HUES64 (cell line): Measurements from ENCODE around the gene KRT40.

Experiments used
- H3K27ac ChIP-seq: 2 replicates; pipeline ENCODE4 v1.7.0; 2013; ENCODE audit warnings: low read depth, low read length, inconsistent platforms
- H3K27me3 ChIP-seq: 2 replicates; pipeline ENCODE4 v1.6.1; 2013; ENCODE audit warnings: mild to moderate bottlenecking, low read length; ENCODE audit not compliant: insufficient read depth
- H3K36me3 ChIP-seq: 2 replicates; pipeline ENCODE4 v1.6.1; 2013; ENCODE audit warnings: mild to moderate bottlenecking, low read length; ENCODE audit not compliant: insufficient read depth
- H3K4me1 ChIP-seq: 2 replicates; pipeline ENCODE4 v1.6.1; 2013; ENCODE audit warnings: mild to moderate bottlenecking, low read length, moderate library complexity; ENCODE audit not compliant: insufficient read depth
- H3K4me3 ChIP-seq: 2 replicates; pipeline ENCODE4 v1.5.1; 2013; ENCODE audit warnings: mild to moderate bottlenecking, low read length, moderate library complexity
- H3K9ac ChIP-seq: 2 replicates; pipeline ENCODE4 v1.6.1; 2013; ENCODE audit warnings: mild to moderate bottlenecking, low read depth, low read length
- H3K9me3 ChIP-seq: 2 replicates; pipeline ENCODE4 v1.6.1; 2013; ENCODE audit warnings: low read depth, low read length; ENCODE audit not compliant: insufficient read depth
- WGBS: fragments of 150-250, 120-280 bp; methylation state at CpG from one replicate; pipeline ENCODE4 v1.1.7; 2013; ENCODE audit warnings: missing lambda C conversion rate; 5-methylcytosine and 5-hydroxymethylcytosine counted together

KRT40 gene

GRCh38 chr17:40996829-40997228, 12.7 kb upstream of the KRT40 start:
- Histone ChIP-seq H3K27me3 (no peaks in the 10 kb centered on the region), H3K9me3 (no peaks in the 10 kb centered on the region), H3K4me3 (no peak overlapping the region), H3K36me3 (no peaks in the 10 kb centered on the region), H3K4me1 (no peaks in the 10 kb centered on the region), H3K9ac (no peak overlapping the region), H3K27ac (no peak overlapping the region)
- 99% methylated on average over 3 of the region's 4 CpGs for WGBS

DNA sequence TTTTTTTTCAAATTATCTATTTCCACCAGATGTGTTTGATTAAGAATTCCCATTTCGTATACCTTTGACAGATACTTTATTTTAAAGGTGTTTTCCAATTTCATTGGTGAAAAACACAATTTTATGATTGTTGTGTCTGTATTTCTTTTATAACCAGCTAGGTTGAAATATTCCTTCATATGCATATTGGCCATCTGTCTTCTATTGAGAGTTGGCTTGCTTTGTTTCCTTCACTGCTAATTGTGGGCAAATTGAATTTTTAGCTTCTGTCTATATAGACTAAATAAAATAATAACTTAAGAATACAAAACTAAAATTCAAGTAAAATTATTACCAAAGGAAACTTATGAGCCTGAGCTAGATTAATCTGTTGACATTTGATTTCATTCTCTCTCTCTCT, 11.0 kb upstream of the KRT40 start:
- no CpG with 5 or more reads among the region's 1 CpG for WGBS
- no peaks in the 10 kb centered on the region; the same call in 1 of the 2 replicates for H3K9me3 ChIP-seq
- H3K9ac ChIP-seq, result no peak overlapping the region
- H3K27me3 ChIP-seq, result no peaks in the 10 kb centered on the region
- H3K4me3 ChIP-seq, result no peak overlapping the region
- no peak overlapping the region for H3K27ac ChIP-seq
- H3K4me1 ChIP-seq, result no peaks in the 10 kb centered on the region
- H3K36me3 ChIP-seq, result no peaks in the 10 kb centered on the region

- Histone ChIP-seq H3K36me3 (no peaks in the 10 kb centered on the region), H3K4me3 (no peak within 1 kb of the TSS), H3K4me1 (no peaks in the 10 kb centered on the region), H3K27me3 (no peaks in the 10 kb centered on the region), H3K9me3 (no peaks in the 10 kb centered on the region; the same call in 1 of the 2 replicates), H3K9ac (no peak within 1 kb of the TSS), H3K27ac (no peak within 1 kb of the TSS)
- WGBS, result 74% methylated on average over 4 of the region's 4 CpGs
These were observed 9.7 kb upstream of the KRT40 start, which contains the start of gene KRTAP3-3 for GRCh38 chr17:40993839-40994238. TSS of gene KRTAP3-3 (minus strand) at chr17:40994164. CDS start at chr17:40994097, 67 bp downstream.

DNA sequence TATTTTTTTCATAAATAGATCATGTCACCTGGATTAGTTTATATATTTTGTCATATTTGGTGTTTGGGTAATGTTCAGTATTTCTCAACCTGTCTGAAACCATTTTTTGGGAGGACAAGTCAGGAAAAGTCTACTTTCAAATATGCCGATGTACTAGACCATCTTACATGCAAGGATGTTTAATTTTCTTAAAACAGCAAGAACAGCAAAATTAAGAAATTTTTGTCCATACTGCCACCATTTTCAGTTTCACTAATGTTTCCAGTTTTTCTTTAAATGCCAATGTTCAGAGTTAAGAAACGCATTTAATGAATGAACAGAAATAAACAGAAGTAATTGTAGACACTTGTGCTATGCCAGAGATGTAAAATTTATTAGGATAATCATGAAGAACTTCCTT, 9.0 kb upstream of the KRT40 start:
- Histone ChIP-seq H3K9ac (no peak overlapping the region), H3K9me3 (no peaks in the 10 kb centered on the region; the same call in 1 of the 2 replicates), H3K27ac (no peak overlapping the region), H3K27me3 (no peaks in the 10 kb centered on the region), H3K4me3 (no peak overlapping the region), H3K4me1 (no peaks in the 10 kb centered on the region), H3K36me3 (no peaks in the 10 kb centered on the region)
- 92% methylated on average over 2 of the region's 2 CpGs for WGBS

DNA sequence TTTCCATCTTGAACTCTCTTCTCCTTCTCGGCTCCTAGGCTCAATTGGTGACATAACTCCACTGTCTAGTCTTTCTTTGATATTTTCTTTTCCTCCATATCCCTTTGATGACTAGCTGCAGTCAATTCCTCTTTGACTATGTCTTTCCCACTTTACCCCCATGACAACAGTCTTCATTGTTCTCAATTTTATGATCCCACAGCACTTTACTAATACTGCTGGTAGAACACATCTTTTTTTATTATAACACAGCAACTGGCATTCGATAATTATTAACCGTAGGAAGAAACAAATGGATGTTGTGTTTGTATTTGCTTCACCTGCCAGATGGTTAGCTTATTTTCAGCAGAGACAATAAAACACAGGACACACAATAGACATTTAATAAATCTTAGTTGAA, 8.5 kb upstream of the KRT40 start:
- no peak overlapping the region for H3K27ac ChIP-seq
- H3K9me3 ChIP-seq, result no peaks in the 10 kb centered on the region; the same call in 1 of the 2 replicates
- WGBS, result 91% methylated on average over 3 of the region's 3 CpGs
- H3K4me1 ChIP-seq, result no peaks in the 10 kb centered on the region
- H3K4me3 ChIP-seq, result no peak overlapping the region
- H3K36me3 ChIP-seq, result no peaks in the 10 kb centered on the region
- H3K9ac ChIP-seq, result no peak overlapping the region
- H3K27me3 ChIP-seq, result no peaks in the 10 kb centered on the region

DNA sequence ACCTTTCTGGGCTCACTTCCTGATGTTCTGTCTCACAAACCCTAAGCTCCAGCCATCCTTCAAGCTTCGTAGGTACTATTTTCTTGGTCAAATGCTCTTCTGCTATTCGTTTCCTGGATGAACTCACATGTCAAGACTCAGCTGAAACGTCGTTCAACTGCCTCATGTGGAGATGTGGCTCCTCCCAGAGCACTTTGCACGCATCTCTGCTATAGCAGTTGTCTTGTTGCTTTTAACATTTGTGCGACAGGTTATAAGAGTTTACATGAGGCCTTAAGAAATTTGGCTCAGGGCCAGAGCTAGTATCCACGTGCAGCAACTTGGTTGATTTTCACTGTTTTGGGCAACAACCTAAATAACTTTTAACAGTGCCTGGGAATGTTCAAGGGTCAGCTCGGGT, 2.8 kb upstream of the KRT40 start:
- Histone ChIP-seq H3K4me3 (no peak overlapping the region), H3K4me1 (no peaks in the 10 kb centered on the region), H3K27ac (no peak overlapping the region), H3K9me3 (no peaks in the 10 kb centered on the region; the same call in 1 of the 2 replicates), H3K27me3 (no peaks in the 10 kb centered on the region), H3K36me3 (no peaks in the 10 kb centered on the region), H3K9ac (no peak overlapping the region)
- 87% methylated on average over 8 of the region's 8 CpGs for WGBS

GRCh38 chr17:40981115-40981514, 3.0 kb downstream of the KRT40 start:
- H3K9me3 ChIP-seq, result no peaks in the 10 kb centered on the region
- WGBS, result 92% methylated on average over 3 of the region's 5 CpGs
- no peak overlapping the region for H3K27ac ChIP-seq
- no peaks in the 10 kb centered on the region for H3K27me3 ChIP-seq
- peaks cover 9% of the 10 kb centered on the region for H3K4me1 ChIP-seq
- no peak overlapping the region for H3K4me3 ChIP-seq
- H3K9ac ChIP-seq, result no peak overlapping the region
- no peaks in the 10 kb centered on the region for H3K36me3 ChIP-seq

DNA sequence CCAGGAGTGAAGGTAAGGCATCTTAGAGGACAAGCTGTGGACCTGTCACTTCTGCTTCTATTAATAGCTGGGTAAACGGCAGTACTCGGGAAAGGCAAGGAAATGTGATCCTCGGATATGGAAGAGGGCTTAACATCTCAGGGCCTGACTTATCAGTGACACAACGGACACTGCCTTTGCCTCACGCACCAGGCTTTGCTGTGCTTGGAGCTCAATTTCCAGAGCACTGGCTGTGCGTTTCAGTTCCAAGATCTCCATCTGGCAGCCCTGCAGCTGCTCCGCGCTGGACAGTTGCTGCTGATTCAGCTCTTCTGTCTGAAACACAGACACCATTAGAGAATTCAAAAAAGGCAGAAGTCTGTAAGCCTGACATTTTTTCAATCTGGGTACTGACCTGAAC, 3.5 kb downstream of the KRT40 start:
- Histone ChIP-seq H3K4me3 (no peak overlapping the region), H3K36me3 (no peaks in the 10 kb centered on the region), H3K27ac (no peak overlapping the region), H3K9ac (no peak overlapping the region), H3K4me1 (peaks cover 9% of the 10 kb centered on the region), H3K27me3 (no peaks in the 10 kb centered on the region), H3K9me3 (no peaks in the 10 kb centered on the region)
- WGBS, result 86% methylated on average over 8 of the region's 8 CpGs

GRCh38 chr17:40980117-40980516, 4.0 kb downstream of the KRT40 start:
- Histone ChIP-seq H3K36me3 (no peaks in the 10 kb centered on the region), H3K4me1 (peaks cover 9% of the 10 kb centered on the region), H3K9me3 (no peaks in the 10 kb centered on the region), H3K9ac (no peak overlapping the region), H3K4me3 (no peak overlapping the region), H3K27me3 (no peaks in the 10 kb centered on the region), H3K27ac (no peak overlapping the region)
- WGBS, result 68% methylated on average over 3 of the region's 3 CpGs

DNA sequence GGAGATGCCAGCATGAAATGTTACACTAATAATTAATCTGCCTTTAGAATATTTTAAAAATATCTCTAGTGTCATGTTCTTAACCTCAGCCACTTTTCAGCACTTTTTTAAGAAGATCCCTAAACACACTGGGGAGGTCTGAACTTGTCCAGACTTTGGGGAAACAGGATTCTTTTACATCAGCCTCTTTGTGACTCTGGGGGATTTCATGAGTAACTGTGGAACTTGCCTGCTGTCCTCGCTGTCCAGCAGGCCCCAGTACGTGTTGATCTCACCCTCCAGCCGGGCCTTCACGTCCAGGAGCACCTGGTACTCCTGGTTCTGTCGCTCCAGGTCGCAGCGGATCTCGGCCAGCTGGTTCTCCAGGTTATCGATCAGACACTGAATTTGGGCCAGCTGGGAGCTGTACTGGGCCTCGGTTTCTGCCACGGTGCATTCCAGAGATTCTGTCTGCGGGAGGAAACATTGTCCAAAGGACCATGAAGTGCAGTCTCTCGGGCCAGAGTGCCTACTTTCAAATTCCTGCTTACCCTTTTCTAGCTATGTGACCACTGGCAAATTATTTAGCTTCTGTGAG, 5.5 kb downstream of the KRT40 start:
- Histone ChIP-seq H3K4me3 (no peak overlapping the region), H3K4me1 (peaks cover 9% of the 10 kb centered on the region), H3K36me3 (no peaks in the 10 kb centered on the region), H3K27me3 (no peaks in the 10 kb centered on the region), H3K27ac (no peak overlapping the region), H3K9me3 (no peaks in the 10 kb centered on the region), H3K9ac (no peak overlapping the region)
- 94% methylated on average over 13 of the region's 13 CpGs for WGBS

GRCh38 chr17:40975516-40975915, 8.6 kb downstream of the KRT40 start:
- Histone ChIP-seq H3K36me3 (no peaks in the 10 kb centered on the region), H3K9me3 (no peaks in the 10 kb centered on the region), H3K4me1 (peaks cover 7% of the 10 kb centered on the region), H3K4me3 (no peak overlapping the region), H3K9ac (no peak overlapping the region), H3K27me3 (no peaks in the 10 kb centered on the region), H3K27ac (no peak overlapping the region)

DNA sequence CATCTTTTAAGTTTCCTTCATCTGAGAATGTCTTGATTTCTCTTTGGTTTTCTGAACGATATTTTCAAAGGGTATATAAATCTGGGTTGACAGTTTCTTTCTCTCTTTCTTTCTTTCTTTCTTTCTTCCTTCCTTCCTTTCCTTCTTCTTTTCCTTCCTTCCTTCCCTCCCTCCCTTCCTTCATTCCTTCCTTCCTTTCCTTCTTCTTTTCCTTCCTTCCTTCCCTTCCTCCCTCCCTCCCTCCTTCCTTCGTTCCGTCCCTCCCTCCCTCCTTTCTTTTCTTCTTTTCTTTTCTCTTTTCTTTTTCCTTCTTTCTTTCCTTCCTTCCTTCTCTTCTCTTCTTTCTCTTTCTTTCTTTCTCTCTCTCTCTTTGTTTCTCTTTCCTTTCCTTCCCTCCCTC, 9.8 kb downstream of the KRT40 start:
- H3K27me3 ChIP-seq, result no peaks in the 10 kb centered on the region
- WGBS, result 97% methylated on average over 2 of the region's 3 CpGs

More for the DNA sequence above, 9.8 kb downstream of the KRT40 start:
- Histone ChIP-seq H3K9ac (no peak overlapping the region), H3K27ac (no peak overlapping the region), H3K9me3 (no peaks in the 10 kb centered on the region), H3K4me1 (no peaks in the 10 kb centered on the region), H3K4me3 (no peak overlapping the region), H3K36me3 (no peaks in the 10 kb centered on the region)
